Panc1 (cell line): ENCODE measurements around the gene AFM. TPM values are rescaled to one million over a fixed set of nuclear protein-coding genes. Genes with fewer than 3 reads are reported as not detected.

Experiments used
- ATAC-seq: fragments of 200-7000 bp; cut with Tn5 transposase; 2 replicates; pipeline ENCODE4 v1.9.1; 2020; ENCODE audit warnings: mild to moderate bottlenecking, moderate library complexity
- BruUV-seq: library from RNA; stranded (reverse); fragments of 400-500 nt; replicated peaks from 2 replicates; lab custom pipeline; 2021; lab: Mats Ljungman, UMichigan
- CTCF ChIA-PET: fragments of 300-600 bp; sonication (Branson Sonifier 250); formaldehyde crosslinking; loops from one replicate; lab custom pipeline; 2022; ENCODE audit warnings: antibody characterized with exemption; lab: Charles Lee
- POLR2A ChIA-PET: fragments of 300-600 bp; sonication (Branson Sonifier 250); formaldehyde crosslinking; loops from one replicate; lab custom pipeline; 2022; ENCODE audit warnings: antibody characterized with exemption; lab: Charles Lee
- DNase-seq: peaks from one replicate; pipeline ENCODE4 v3.0.0-alpha.2; 2010; ENCODE audit warnings: low read depth, low spot score
- H3K27ac ChIP-seq: 2 replicates; pipeline ENCODE4 v1.5.1; 2011; ENCODE audit warnings: mild to moderate bottlenecking, low read length, inconsistent platforms
- H3K27me3 ChIP-seq: fragments of 200-500 bp; sonication (Bioruptor generic); 2 replicates; pipeline ENCODE4 v1.6.0; 2014; ENCODE audit warnings: low read length, inconsistent platforms; ENCODE audit not compliant: control insufficient read depth, insufficient read depth
- H3K36me3 ChIP-seq: fragments of 200-500 bp; sonication (Bioruptor generic); 2 replicates; pipeline ENCODE4 v1.5.1; 2014; ENCODE audit warnings: inconsistent platforms, mild to moderate bottlenecking, low read length, moderate library complexity; ENCODE audit not compliant: control insufficient read depth, insufficient read depth
- H3K4me1 ChIP-seq: 2 replicates; pipeline ENCODE4 v1.5.1; 2011; ENCODE audit warnings: inconsistent platforms, mild to moderate bottlenecking, low read length, moderate library complexity; ENCODE audit not compliant: control insufficient read depth, insufficient read depth
- H3K4me3 ChIP-seq, 2 experiments: 2 replicates each; pipeline ENCODE4 v1.5.1; 2011 to 2012; ENCODE audit warnings: low read depth in 2 of 2, low read length in 2 of 2, mild to moderate bottlenecking in 2 of 2, inconsistent platforms in 1 of 2, moderate library complexity in 1 of 2
- H3K9me3 ChIP-seq: fragments of 200-500 bp; sonication (Bioruptor generic); 2 replicates; pipeline ENCODE4 v1.5.1; 2014; ENCODE audit warnings: low read depth, mild to moderate bottlenecking, inconsistent platforms, low read length, moderate library complexity; ENCODE audit not compliant: control insufficient read depth, insufficient read depth
- POLR2AphosphoS5 ChIP-seq: IDR thresholded peaks from 2 replicates; pipeline ENCODE4 v1.6.1; 2012; ENCODE audit warnings: mild to moderate bottlenecking, low read depth, low read length, moderate library complexity
- SIN3A ChIP-seq: IDR thresholded peaks from 2 replicates; pipeline ENCODE4 v1.6.1; 2012; ENCODE audit warnings: low read depth, mild to moderate bottlenecking, low read length, moderate library complexity, borderline replicate concordance; ENCODE audit not compliant: insufficient read depth
- TCF7L2 ChIP-seq: IDR thresholded peaks from 2 replicates; pipeline ENCODE4 v1.6.1; 2011; ENCODE audit warnings: mild to moderate bottlenecking, low read depth, low read length, inconsistent platforms
- in situ Hi-C: cut with HindIII; loops from 2 replicates; pipeline ENCODE4 v1.10.0; 2016; ENCODE audit warnings: low sequenced_read_pairs, low pct_unique_long_range_greater_than_20kb
- intact Hi-C: fragments of 100-400 bp; cut with micrococcal nuclease; formaldehyde crosslinking; loops from one replicate; pipeline ENCODE4 v1.10.0; 2022; ENCODE audit not compliant: unreplicated experiment
- total RNA-seq: library from RNA; stranded (reverse); gene quantifications from one replicate; pipeline ENCODE4 v1.2.1, GENCODE V29; 2021; ENCODE audit not compliant: unreplicated experiment
- TF ChIP-seq, protein P1 (sequence below), 2 experiments: IDR thresholded peaks; 2 replicates each; pipeline ENCODE4 v1.6.1; 2011 to 2012; ENCODE audit warnings: low read depth in 2 of 2, control low read depth in 1 of 2, low read length in 1 of 2, mild to moderate bottlenecking in 1 of 2, moderate library complexity in 1 of 2; ENCODE audit not compliant: insufficient read depth in 1 of 2
- TF ChIP-seq, protein P2 (sequence below): fragments of 450-650 bp; IDR thresholded peaks from 2 replicates; pipeline ENCODE4 v1.5.1; 2017; ENCODE audit warnings: mild to moderate bottlenecking

The AFM gene
- total RNA-seq, 1 experiment from 2014 or later, result not detected

DNA sequence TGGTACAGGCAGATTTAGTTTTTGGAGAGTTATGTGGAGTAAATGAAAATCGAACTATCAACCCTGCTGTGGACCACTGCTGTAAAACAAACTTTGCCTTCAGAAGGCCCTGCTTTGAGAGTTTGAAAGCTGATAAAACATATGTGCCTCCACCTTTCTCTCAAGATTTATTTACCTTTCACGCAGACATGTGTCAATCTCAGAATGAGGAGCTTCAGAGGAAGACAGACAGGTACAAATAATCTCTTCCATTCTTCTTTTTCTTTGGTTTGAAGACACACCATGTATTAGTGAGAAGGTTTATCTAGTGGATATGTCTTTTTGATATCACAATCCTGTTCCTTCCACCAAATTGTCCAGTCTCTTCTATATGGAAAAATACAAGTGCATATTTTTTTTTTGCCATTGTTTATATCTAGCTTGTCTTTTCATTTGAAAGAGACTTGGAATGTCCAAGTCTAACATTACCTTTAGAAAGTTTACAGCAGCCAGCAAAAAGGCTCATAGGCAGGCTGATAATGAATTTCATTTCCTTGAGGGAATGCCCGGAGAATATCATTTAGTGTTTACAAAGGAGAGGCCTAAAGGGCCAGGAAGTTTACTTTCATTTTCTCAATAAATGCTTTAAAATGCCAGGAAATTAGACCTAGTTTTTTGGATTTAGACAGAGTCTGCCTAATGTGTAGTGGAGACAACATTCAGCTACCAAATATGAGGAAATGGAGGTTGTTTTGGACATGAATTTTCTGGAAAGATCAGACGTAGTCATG, 18.6 kb downstream of the AFM start:
- no peaks in the 10 kb centered on the region for H3K36me3 ChIP-seq
- intact Hi-C loops, result no loop called here
- no peaks in the 10 kb centered on the region for H3K27me3 ChIP-seq
- ATAC-seq (no peak), DNase-seq (no peak)
- no peaks in the 10 kb centered on the region; the same call in 1 of the 2 replicates for H3K4me1 ChIP-seq
- peak overlapping the region; percentile 6 to 11; a peak in 1 of 4 replicates for H3K4me3 ChIP-seq
- ChIA-PET POLR2A (no interaction called here), CTCF (no interaction called here)
- no peaks in the 10 kb centered on the region for H3K9me3 ChIP-seq
- BruUV-seq, result no TSS peak
- TF ChIP-seq SIN3A (no peak), POLR2AphosphoS5 (no peak), TCF7L2 (no peak)
- TF ChIP-seq, protein P1, sequence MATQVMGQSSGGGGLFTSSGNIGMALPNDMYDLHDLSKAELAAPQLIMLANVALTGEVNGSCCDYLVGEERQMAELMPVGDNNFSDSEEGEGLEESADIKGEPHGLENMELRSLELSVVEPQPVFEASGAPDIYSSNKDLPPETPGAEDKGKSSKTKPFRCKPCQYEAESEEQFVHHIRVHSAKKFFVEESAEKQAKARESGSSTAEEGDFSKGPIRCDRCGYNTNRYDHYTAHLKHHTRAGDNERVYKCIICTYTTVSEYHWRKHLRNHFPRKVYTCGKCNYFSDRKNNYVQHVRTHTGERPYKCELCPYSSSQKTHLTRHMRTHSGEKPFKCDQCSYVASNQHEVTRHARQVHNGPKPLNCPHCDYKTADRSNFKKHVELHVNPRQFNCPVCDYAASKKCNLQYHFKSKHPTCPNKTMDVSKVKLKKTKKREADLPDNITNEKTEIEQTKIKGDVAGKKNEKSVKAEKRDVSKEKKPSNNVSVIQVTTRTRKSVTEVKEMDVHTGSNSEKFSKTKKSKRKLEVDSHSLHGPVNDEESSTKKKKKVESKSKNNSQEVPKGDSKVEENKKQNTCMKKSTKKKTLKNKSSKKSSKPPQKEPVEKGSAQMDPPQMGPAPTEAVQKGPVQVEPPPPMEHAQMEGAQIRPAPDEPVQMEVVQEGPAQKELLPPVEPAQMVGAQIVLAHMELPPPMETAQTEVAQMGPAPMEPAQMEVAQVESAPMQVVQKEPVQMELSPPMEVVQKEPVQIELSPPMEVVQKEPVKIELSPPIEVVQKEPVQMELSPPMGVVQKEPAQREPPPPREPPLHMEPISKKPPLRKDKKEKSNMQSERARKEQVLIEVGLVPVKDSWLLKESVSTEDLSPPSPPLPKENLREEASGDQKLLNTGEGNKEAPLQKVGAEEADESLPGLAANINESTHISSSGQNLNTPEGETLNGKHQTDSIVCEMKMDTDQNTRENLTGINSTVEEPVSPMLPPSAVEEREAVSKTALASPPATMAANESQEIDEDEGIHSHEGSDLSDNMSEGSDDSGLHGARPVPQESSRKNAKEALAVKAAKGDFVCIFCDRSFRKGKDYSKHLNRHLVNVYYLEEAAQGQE (IDR thresholded peaks at IDR 0.05; ENCODE audit: insufficient read depth in 1 of 2, low read depth in 2 of 2, low read length in 1 of 2), result no peak
- TF ChIP-seq, protein P2, sequence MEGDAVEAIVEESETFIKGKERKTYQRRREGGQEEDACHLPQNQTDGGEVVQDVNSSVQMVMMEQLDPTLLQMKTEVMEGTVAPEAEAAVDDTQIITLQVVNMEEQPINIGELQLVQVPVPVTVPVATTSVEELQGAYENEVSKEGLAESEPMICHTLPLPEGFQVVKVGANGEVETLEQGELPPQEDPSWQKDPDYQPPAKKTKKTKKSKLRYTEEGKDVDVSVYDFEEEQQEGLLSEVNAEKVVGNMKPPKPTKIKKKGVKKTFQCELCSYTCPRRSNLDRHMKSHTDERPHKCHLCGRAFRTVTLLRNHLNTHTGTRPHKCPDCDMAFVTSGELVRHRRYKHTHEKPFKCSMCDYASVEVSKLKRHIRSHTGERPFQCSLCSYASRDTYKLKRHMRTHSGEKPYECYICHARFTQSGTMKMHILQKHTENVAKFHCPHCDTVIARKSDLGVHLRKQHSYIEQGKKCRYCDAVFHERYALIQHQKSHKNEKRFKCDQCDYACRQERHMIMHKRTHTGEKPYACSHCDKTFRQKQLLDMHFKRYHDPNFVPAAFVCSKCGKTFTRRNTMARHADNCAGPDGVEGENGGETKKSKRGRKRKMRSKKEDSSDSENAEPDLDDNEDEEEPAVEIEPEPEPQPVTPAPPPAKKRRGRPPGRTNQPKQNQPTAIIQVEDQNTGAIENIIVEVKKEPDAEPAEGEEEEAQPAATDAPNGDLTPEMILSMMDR, result no peak
- peak overlapping the region; percentile 39; the same call in 1 of the 2 replicates for H3K27ac ChIP-seq
- in situ Hi-C loops, result no loop called here

DNA sequence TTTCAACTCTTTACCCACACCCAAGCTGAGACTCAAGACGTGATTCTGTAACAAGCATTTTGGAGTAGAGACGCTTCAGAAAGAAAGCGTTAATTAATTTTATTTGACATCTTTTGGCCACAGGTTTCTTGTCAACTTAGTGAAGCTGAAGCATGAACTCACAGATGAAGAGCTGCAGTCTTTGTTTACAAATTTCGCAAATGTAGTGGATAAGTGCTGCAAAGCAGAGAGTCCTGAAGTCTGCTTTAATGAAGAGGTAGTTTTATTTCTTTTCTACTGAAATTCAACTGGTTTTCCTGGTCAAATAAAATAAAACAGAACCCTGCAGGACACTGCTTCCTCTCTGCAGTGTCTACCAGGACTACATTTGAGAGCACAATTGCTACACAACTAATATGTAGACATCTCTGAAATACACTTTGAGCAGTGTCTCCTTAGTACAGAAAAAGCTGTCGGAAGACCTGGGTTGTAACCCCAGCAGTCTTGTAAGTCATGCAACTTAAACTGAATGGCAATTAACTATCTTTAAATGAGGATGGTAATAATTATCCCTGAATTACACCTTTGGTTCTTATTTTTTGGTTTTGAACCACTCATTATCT, 20.2 kb downstream of the AFM start:
- ChIA-PET POLR2A (no interaction called here), CTCF (no interaction called here)
- ATAC-seq (no peak), DNase-seq (no peak)
- Histone ChIP-seq H3K4me1 (no peaks in the 10 kb centered on the region; the same call in 1 of the 2 replicates), H3K36me3 (no peaks in the 10 kb centered on the region), H3K4me3 (no peak overlapping the region), H3K9me3 (no peaks in the 10 kb centered on the region), H3K27ac (no peak overlapping the region), H3K27me3 (no peaks in the 10 kb centered on the region)
- intact Hi-C loops, result no loop called here
- no peak for TF ChIP-seq TCF7L2
- TF ChIP-seq POLR2AphosphoS5, result no peak
- in situ Hi-C loops, result no loop called here
- no TSS peak for BruUV-seq

DNA sequence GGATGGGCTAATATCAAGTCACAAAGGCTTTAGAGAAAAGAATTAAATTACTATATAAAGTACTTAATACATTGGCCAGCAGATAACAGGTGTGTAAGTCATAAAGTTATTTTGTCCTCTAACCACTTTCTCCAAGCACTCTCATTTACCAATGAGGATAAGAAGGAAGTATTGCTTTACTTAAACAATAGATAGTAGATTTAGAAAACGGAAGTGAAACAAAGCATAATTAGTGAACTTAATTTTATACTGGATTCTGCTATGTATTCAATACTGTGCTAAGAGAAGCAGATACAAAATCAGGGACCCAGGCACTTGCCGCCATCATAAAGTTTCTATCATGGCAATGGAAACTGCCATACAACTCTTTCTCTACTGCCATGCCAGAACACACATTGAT, 24.0 kb downstream of the AFM start:
- Histone ChIP-seq H3K4me1 (no peaks in the 10 kb centered on the region), H3K9me3 (no peaks in the 10 kb centered on the region), H3K27me3 (no peaks in the 10 kb centered on the region), H3K27ac (no peak overlapping the region), H3K4me3 (no peak overlapping the region), H3K36me3 (no peaks in the 10 kb centered on the region)
- no TSS peak for BruUV-seq
- ChIA-PET CTCF (no interaction called here), POLR2A (no interaction called here)
- intact Hi-C loops (no loop called here), in situ Hi-C loops (no loop called here)
- TF ChIP-seq, protein P1 (IDR thresholded peaks at IDR 0.05; ENCODE audit: insufficient read depth in 1 of 2, low read depth in 2 of 2, low read length in 1 of 2), result no peak
- no peak for TF ChIP-seq SIN3A
- TF ChIP-seq POLR2AphosphoS5, result no peak
- TF ChIP-seq, protein P2, result no peak
- no peak for TF ChIP-seq TCF7L2
- DNase-seq (no peak), ATAC-seq (no peak)
